Activated T-cell treated with anti-CD3 and anti-CD28 coated beads, Interleukin-2, amount 50 U/mL, for 4 hours (primary cell): Measurements from ENCODE around the gene ITGB2. TPM values are rescaled to one million over a fixed set of nuclear protein-coding genes. Genes with fewer than 3 reads are reported as not detected.

Source experiments
- ATAC-seq, 2 donors: fragments of 200-7000 bp; cut with Tn5 transposase; one replicate each; pipeline ENCODE4 v1.10.0; 2021
- DNase-seq: peaks from one replicate; pipeline ENCODE4 v3.0.0-alpha.2; 2020
- H3K27me3 Mint-ChIP-seq: one replicate; pipeline ENCODE4 v1.8.0; 2021; ENCODE audit warnings: low read depth, mixed read lengths
- H3K36me3 Mint-ChIP-seq: one replicate; pipeline ENCODE4 v1.8.0; 2022; ENCODE audit warnings: mixed read lengths; ENCODE audit not compliant: insufficient read depth
- H3K4me1 Mint-ChIP-seq: one replicate; pipeline ENCODE4 v1.8.0; 2021; ENCODE audit warnings: low read depth, mixed read lengths
- H3K4me3 Mint-ChIP-seq: one replicate; pipeline ENCODE4 v1.8.0; 2021; ENCODE audit warnings: mild to moderate bottlenecking, moderate library complexity, mixed read lengths
- H3K9me3 Mint-ChIP-seq: one replicate; pipeline ENCODE4 v1.8.0; 2021; ENCODE audit warnings: mixed read lengths
- total RNA-seq, 3 donors: library from RNA; stranded (reverse); gene quantifications; one replicate each; pipeline ENCODE4 v1.2.1, GENCODE V29; 2021

ITGB2 gene
- total RNA-seq, 3 donors from 2014 or later, result 175 to 195 (median 180) TPM

- Mint-ChIP-seq H3K4me3 (no peak overlapping the region), H3K9me3 (no peaks in the 10 kb centered on the region), H3K36me3 (no peaks in the 10 kb centered on the region), H3K4me1 (peaks cover 13% of the 10 kb centered on the region), H3K27me3 (peaks cover 3% of the 10 kb centered on the region)
- ATAC-seq (no peak), DNase-seq (no peak)
Measured at GRCh38 chr21:44842721-44843445, 77.8 kb downstream of the ITGB2 start.

GRCh38 chr21:44842087-44842486, 78.6 kb downstream of the ITGB2 start:
- DNase-seq (no peak), ATAC-seq (no peak)
- H3K36me3 Mint-ChIP-seq, result no peaks in the 10 kb centered on the region
- H3K4me3 Mint-ChIP-seq, result no peak overlapping the region
- H3K9me3 Mint-ChIP-seq, result no peaks in the 10 kb centered on the region
- peaks cover 3% of the 10 kb centered on the region for H3K27me3 Mint-ChIP-seq
- peaks cover 13% of the 10 kb centered on the region for H3K4me1 Mint-ChIP-seq

- peaks cover 3% of the 10 kb centered on the region for H3K27me3 Mint-ChIP-seq
- no peaks in the 10 kb centered on the region for H3K36me3 Mint-ChIP-seq
- H3K9me3 Mint-ChIP-seq, result no peaks in the 10 kb centered on the region
- no peak overlapping the region for H3K4me3 Mint-ChIP-seq
- no peak for ATAC-seq
- peaks cover 6% of the 10 kb centered on the region for H3K4me1 Mint-ChIP-seq
- no peak for DNase-seq
Measured at GRCh38 chr21:44840771-44841170, 79.9 kb downstream of the ITGB2 start.

GRCh38 chr21:44838951-44839350, 81.7 kb downstream of the ITGB2 start:
- H3K27me3 Mint-ChIP-seq, result peaks cover 3% of the 10 kb centered on the region
- no peak for DNase-seq
- H3K4me3 Mint-ChIP-seq, result no peak overlapping the region
- no peaks in the 10 kb centered on the region for H3K9me3 Mint-ChIP-seq
- H3K36me3 Mint-ChIP-seq, result no peaks in the 10 kb centered on the region
- H3K4me1 Mint-ChIP-seq, result no peaks in the 10 kb centered on the region
- ATAC-seq, result no peak

- Mint-ChIP-seq H3K4me3 (no peak overlapping the region), H3K36me3 (no peaks in the 10 kb centered on the region), H3K27me3 (peaks cover 3% of the 10 kb centered on the region), H3K4me1 (no peaks in the 10 kb centered on the region), H3K9me3 (no peaks in the 10 kb centered on the region)
- no peak for ATAC-seq
- DNase-seq, result no peak
Measured at GRCh38 chr21:44838039-44838895, 82.4 kb downstream of the ITGB2 start.

GRCh38 chr21:44837537-44837936, 83.2 kb downstream of the ITGB2 start:
- H3K4me3 Mint-ChIP-seq, result no peak overlapping the region
- ATAC-seq, result no peak
- H3K27me3 Mint-ChIP-seq, result peaks cover 3% of the 10 kb centered on the region
- H3K4me1 Mint-ChIP-seq, result no peaks in the 10 kb centered on the region
- H3K36me3 Mint-ChIP-seq, result no peaks in the 10 kb centered on the region
- DNase-seq, result no peak
- no peaks in the 10 kb centered on the region for H3K9me3 Mint-ChIP-seq

GRCh38 chr21:44836666-44837471, 83.8 kb downstream of the ITGB2 start:
- DNase-seq, result no peak
- Mint-ChIP-seq H3K9me3 (no peaks in the 10 kb centered on the region), H3K4me1 (no peaks in the 10 kb centered on the region), H3K36me3 (no peaks in the 10 kb centered on the region), H3K27me3 (no peaks in the 10 kb centered on the region), H3K4me3 (no peak overlapping the region)
- no peak for ATAC-seq

GRCh38 chr21:44836349-44836665, 84.4 kb downstream of the ITGB2 start:
- Mint-ChIP-seq H3K4me3 (no peak overlapping the region), H3K4me1 (peaks cover 2% of the 10 kb centered on the region), H3K36me3 (no peaks in the 10 kb centered on the region), H3K27me3 (no peaks in the 10 kb centered on the region), H3K9me3 (no peaks in the 10 kb centered on the region)
- DNase-seq (no peak), ATAC-seq (no peak)

Other genes starting within 250 kb of the ITGB2 start
- gene KRTAP12-1, start 238.7 kb downstream of the ITGB2 start, total RNA-seq, result not detected
- not detected for gene KRTAP10-12, start 223.7 kb downstream of the ITGB2 start, total RNA-seq
- gene TSPEAR, start 209.3 kb downstream of the ITGB2 start, total RNA-seq, result not detected
- gene UBE2G2, start 119.1 kb downstream of the ITGB2 start, total RNA-seq, result 100 to 1,000 TPM; 138 to 144 (median 140) TPM
- 100 to 1,000 TPM in 1 of 3 donors, 10 to 100 TPM in 2; 87.0 to 107 (median 93.4) TPM for gene SUMO3, start 102.8 kb downstream of the ITGB2 start, total RNA-seq
- gene PTTG1IP, start 47.2 kb downstream of the ITGB2 start, total RNA-seq, result 10 to 100 TPM; 33.8 to 37.6 (median 34.6) TPM
- 100 to 1,000 TPM; 100 to 130 (median 126) TPM for gene SLX9, start 19.1 kb upstream of the ITGB2 start, total RNA-seq
- gene ADARB1, start 153.7 kb upstream of the ITGB2 start, total RNA-seq, result 10 to 100 TPM; 28.1 to 32.9 (median 30.9) TPM